HepG2 (cell line): Measurements from ENCODE around the gene LITAF. TPM values are rescaled to one million over a fixed set of nuclear protein-coding genes. Genes with fewer than 3 reads are reported as not detected.

ENCODE experiments used
- BRF2 ChIP-seq: sonication (generic); formaldehyde crosslinking; IDR thresholded peaks from 2 replicates; pipeline ENCODE4 v1.8.1; 2022; ENCODE audit warnings: mild to moderate bottlenecking, missing genetic modification reagents
- CCAR2 ChIP-seq: fragments of 200-400 bp; formaldehyde crosslinking; optimal IDR thresholded peaks from 2 replicates; pipeline ENCODE3; 2018; ENCODE audit warnings: low read depth, mild to moderate bottlenecking, low read length, moderate library complexity
- FOXO4 ChIP-seq: sonication (generic); formaldehyde crosslinking; conservative IDR thresholded peaks from 2 replicates; pipeline ENCODE4 v1.8.1; 2023; ENCODE audit warnings: missing genetic modification reagents
- NRL ChIP-seq: sonication (generic); formaldehyde crosslinking; IDR thresholded peaks from 2 replicates; pipeline ENCODE4 v1.5.0; 2020; ENCODE audit warnings: missing genetic modification reagents, mild to moderate bottlenecking, moderate library complexity, borderline replicate concordance
- PCBP2 ChIP-seq: fragments of 200-400 bp; formaldehyde crosslinking; optimal IDR thresholded peaks from 2 replicates; pipeline ENCODE3; 2018; ENCODE audit warnings: low read length, low read depth; ENCODE audit not compliant: poor library complexity, severe bottlenecking
- PITX1 ChIP-seq: sonication (generic); formaldehyde crosslinking; IDR thresholded peaks from 2 replicates; pipeline ENCODE4 v1.5.1; 2020; ENCODE audit warnings: mild to moderate bottlenecking, missing genetic modification reagents
- SCMH1 ChIP-seq: sonication (generic); formaldehyde crosslinking; IDR thresholded peaks from 2 replicates; pipeline ENCODE4 v1.9.0; 2021; ENCODE audit warnings: missing genetic modification reagents, mild to moderate bottlenecking, borderline replicate concordance
- STAG1 ChIP-seq: sonication (generic); formaldehyde crosslinking; IDR thresholded peaks from 2 replicates; pipeline ENCODE4 v1.4.0; 2020; ENCODE audit warnings: missing genetic modification reagents
- ZNF230 ChIP-seq: sonication (generic); formaldehyde crosslinking; IDR thresholded peaks from 2 replicates; pipeline ENCODE4 v1.4.0; 2020; ENCODE audit warnings: mild to moderate bottlenecking, missing genetic modification reagents
- ZNF232 ChIP-seq: sonication (generic); formaldehyde crosslinking; IDR thresholded peaks from 2 replicates; pipeline ENCODE4 v1.4.0; 2020; ENCODE audit warnings: missing genetic modification reagents, borderline replicate concordance
- ZNF263 ChIP-seq: sonication (generic); formaldehyde crosslinking; IDR thresholded peaks from 2 replicates; pipeline ENCODE4 v1.4.0; 2020; ENCODE audit warnings: missing genetic modification reagents
- ZNF484 ChIP-seq: sonication (generic); formaldehyde crosslinking; IDR thresholded peaks from 2 replicates; pipeline ENCODE4 v1.5.1; 2020; ENCODE audit warnings: mild to moderate bottlenecking, low read depth, missing genetic modification reagents, borderline replicate concordance
- ZNF558 ChIP-seq: sonication (generic); formaldehyde crosslinking; IDR thresholded peaks from 2 replicates; pipeline ENCODE4 v1.9.0; 2022; ENCODE audit warnings: mild to moderate bottlenecking, missing genetic modification reagents, borderline replicate concordance
- ZNF7 ChIP-seq: IDR thresholded peaks from 2 replicates; pipeline ENCODE4 v1.6.1; 2016; ENCODE audit warnings: missing biosample characterization, missing genetic modification reagents
- ZSCAN21 ChIP-seq: sonication (generic); formaldehyde crosslinking; IDR thresholded peaks from 2 replicates; pipeline ENCODE4 v1.8.0; 2022; ENCODE audit warnings: mild to moderate bottlenecking, missing genetic modification reagents, moderate library complexity, borderline replicate concordance
- polyA plus RNA-seq, 8 experiments: library from polyadenylated mRNA; depleted of rRNA in 3 of 8; stranded (reverse) in 7 of 8; unstranded in 1 of 8; fragments of >200 nt; fragmentation: Illumina TruSeq in 4 of 8; extraction: Trizol in 4 of 8; gene quantifications; 2 replicates each; pipeline versions ENCODE4 v1.2.1 to v1.2.3, GENCODE V29; 2011 to 2016; ENCODE audit warnings: low read depth in 4 of 8, missing spikeins in 1 of 8, mixed read lengths in 1 of 8; ENCODE audit not compliant: insufficient read depth in 1 of 8
- total RNA-seq, 5 experiments: library from RNA; depleted of rRNA; stranded (reverse); fragments of >200 nt; fragmentation: Illumina TruSeq; extraction: Trizol; gene quantifications; 2 replicates each; pipeline ENCODE4 v1.2.3, GENCODE V29; 2016; ENCODE audit warnings: low read depth in 1 of 5
- TF ChIP-seq, protein P1 (sequence below): sonication (generic); formaldehyde crosslinking; IDR thresholded peaks from 2 replicates; pipeline ENCODE4 v1.4.0; 2020; ENCODE audit warnings: missing genetic modification reagents
- TF ChIP-seq, protein P2 (sequence below): sonication (generic); formaldehyde crosslinking; IDR thresholded peaks from 2 replicates; pipeline ENCODE4 v1.5.0; 2020; ENCODE audit warnings: missing genetic modification reagents
- TF ChIP-seq, protein P3 (sequence below): sonication (generic); formaldehyde crosslinking; IDR thresholded peaks from 2 replicates; pipeline ENCODE4 v1.4.0; 2020; ENCODE audit warnings: missing genetic modification reagents

LITAF gene
- total and polyA plus RNA-seq, 2 of the 13 experiments (the other 11 are each of a cell fraction or from before 2014, with no cell fraction given): 80.1 to 141 TPM

GRCh38 chr16:11621539-11621919 is 34.8 kb upstream of the LITAF start (continued):
- TF ChIP-seq PCBP2 (no peak), PITX1 (CRISPR knock-in tag) (0 out of 2 replicates have a peak, but pooled peaks have one; percentile 7), SCMH1 (no peak), ZNF230 (CRISPR knock-in tag) (0 out of 2 replicates have a peak, but pooled peaks have one; percentile 6), ZSCAN21 (CRISPR knock-in tag) (0 out of 2 replicates have a peak, but pooled peaks have one; percentile 17), ZNF558 (CRISPR knock-in tag) (0 out of 2 replicates have a peak, but pooled peaks have one; percentile 17), STAG1 (no peak), ZNF7 (CRISPR knock-in tag) (peak; percentile 79), ZNF263 (CRISPR knock-in tag) (0 out of 2 replicates have a peak, but pooled peaks have one; percentile 11), CCAR2 (no peak), BRF2 (no peak), NRL (CRISPR knock-in tag) (0 out of 2 replicates have a peak, but pooled peaks have one; percentile 6), ZNF484 (CRISPR knock-in tag) (no peak), ZNF232 (peak; percentile 34; the same call in 1 of the 2 replicates), FOXO4 (peak; percentile 76; the same call in 1 of the 2 replicates)
- TF ChIP-seq, protein P1, sequence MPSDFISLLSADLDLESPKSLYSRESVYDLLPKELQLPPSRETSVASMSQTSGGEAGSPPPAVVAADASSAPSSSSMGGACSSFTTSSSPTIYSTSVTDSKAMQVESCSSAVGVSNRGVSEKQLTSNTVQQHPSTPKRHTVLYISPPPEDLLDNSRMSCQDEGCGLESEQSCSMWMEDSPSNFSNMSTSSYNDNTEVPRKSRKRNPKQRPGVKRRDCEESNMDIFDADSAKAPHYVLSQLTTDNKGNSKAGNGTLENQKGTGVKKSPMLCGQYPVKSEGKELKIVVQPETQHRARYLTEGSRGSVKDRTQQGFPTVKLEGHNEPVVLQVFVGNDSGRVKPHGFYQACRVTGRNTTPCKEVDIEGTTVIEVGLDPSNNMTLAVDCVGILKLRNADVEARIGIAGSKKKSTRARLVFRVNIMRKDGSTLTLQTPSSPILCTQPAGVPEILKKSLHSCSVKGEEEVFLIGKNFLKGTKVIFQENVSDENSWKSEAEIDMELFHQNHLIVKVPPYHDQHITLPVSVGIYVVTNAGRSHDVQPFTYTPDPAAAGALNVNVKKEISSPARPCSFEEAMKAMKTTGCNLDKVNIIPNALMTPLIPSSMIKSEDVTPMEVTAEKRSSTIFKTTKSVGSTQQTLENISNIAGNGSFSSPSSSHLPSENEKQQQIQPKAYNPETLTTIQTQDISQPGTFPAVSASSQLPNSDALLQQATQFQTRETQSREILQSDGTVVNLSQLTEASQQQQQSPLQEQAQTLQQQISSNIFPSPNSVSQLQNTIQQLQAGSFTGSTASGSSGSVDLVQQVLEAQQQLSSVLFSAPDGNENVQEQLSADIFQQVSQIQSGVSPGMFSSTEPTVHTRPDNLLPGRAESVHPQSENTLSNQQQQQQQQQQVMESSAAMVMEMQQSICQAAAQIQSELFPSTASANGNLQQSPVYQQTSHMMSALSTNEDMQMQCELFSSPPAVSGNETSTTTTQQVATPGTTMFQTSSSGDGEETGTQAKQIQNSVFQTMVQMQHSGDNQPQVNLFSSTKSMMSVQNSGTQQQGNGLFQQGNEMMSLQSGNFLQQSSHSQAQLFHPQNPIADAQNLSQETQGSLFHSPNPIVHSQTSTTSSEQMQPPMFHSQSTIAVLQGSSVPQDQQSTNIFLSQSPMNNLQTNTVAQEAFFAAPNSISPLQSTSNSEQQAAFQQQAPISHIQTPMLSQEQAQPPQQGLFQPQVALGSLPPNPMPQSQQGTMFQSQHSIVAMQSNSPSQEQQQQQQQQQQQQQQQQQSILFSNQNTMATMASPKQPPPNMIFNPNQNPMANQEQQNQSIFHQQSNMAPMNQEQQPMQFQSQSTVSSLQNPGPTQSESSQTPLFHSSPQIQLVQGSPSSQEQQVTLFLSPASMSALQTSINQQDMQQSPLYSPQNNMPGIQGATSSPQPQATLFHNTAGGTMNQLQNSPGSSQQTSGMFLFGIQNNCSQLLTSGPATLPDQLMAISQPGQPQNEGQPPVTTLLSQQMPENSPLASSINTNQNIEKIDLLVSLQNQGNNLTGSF (CRISPR knock-in tag): peak; percentile 73; the same call in 1 of the 2 replicates
- TF ChIP-seq, protein P2, sequence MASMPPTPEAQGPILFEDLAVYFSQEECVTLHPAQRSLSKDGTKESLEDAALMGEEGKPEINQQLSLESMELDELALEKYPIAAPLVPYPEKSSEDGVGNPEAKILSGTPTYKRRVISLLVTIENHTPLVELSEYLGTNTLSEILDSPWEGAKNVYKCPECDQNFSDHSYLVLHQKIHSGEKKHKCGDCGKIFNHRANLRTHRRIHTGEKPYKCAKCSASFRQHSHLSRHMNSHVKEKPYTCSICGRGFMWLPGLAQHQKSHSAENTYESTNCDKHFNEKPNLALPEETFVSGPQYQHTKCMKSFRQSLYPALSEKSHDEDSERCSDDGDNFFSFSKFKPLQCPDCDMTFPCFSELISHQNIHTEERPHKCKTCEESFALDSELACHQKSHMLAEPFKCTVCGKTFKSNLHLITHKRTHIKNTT: no peak
- TF ChIP-seq, protein P3, sequence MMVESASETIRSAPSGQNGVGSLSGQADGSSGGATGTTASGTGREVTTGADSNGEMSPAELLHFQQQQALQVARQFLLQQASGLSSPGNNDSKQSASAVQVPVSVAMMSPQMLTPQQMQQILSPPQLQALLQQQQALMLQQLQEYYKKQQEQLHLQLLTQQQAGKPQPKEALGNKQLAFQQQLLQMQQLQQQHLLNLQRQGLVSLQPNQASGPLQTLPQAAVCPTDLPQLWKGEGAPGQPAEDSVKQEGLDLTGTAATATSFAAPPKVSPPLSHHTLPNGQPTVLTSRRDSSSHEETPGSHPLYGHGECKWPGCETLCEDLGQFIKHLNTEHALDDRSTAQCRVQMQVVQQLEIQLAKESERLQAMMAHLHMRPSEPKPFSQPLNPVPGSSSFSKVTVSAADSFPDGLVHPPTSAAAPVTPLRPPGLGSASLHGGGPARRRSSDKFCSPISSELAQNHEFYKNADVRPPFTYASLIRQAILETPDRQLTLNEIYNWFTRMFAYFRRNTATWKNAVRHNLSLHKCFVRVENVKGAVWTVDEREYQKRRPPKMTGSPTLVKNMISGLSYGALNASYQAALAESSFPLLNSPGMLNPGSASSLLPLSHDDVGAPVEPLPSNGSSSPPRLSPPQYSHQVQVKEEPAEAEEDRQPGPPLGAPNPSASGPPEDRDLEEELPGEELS: 0 out of 2 replicates have a peak, but pooled peaks have one; percentile 32
